Suprapubic skin (tissue), 4 donors: ENCODE results near the gene WWOX. TPM values are rescaled to one million over a fixed set of nuclear protein-coding genes. Genes with fewer than 3 reads are reported as not detected.

Experiments used
- DNase-seq, 2 donors: peaks; one replicate each; pipeline ENCODE4 v3.0.0-alpha.2; 2019; ENCODE audit warnings: low spot score in 2 of 2
- H3K27ac ChIP-seq: fragments of 200-600 bp; sonication (generic); one replicate; pipeline ENCODE4 v1.5.1; 2019
- H3K27me3 ChIP-seq: fragments of 200-600 bp; sonication (generic); one replicate; pipeline ENCODE4 v1.5.1; 2019
- H3K36me3 ChIP-seq: fragments of 200-600 bp; sonication (generic); one replicate; pipeline ENCODE4 v1.5.1; 2019
- H3K4me1 ChIP-seq: fragments of 200-600 bp; sonication (generic); one replicate; pipeline ENCODE4 v1.5.1; 2019
- H3K4me3 ChIP-seq: fragments of 200-600 bp; sonication (generic); one replicate; pipeline ENCODE4 v1.5.1; 2019; ENCODE audit warnings: mild to moderate bottlenecking
- H3K9me3 ChIP-seq: fragments of 200-600 bp; sonication (generic); one replicate; pipeline ENCODE4 v1.5.1; 2019
- EP300 ChIP-seq: sonication (generic); formaldehyde crosslinking; IDR thresholded peaks from one replicate; pipeline ENCODE4 v1.6.1; 2017; ENCODE audit warnings: antibody characterized with exemption
- POLR2A ChIP-seq, 2 donors: fragments of 450-650 bp; IDR thresholded peaks; one replicate each; pipeline ENCODE4 v1.6.1; 2017; ENCODE audit warnings: antibody characterized with exemption in 2 of 2, mild to moderate bottlenecking in 2 of 2, moderate library complexity in 2 of 2
- POLR2AphosphoS5 ChIP-seq, 3 donors: sonication (generic); formaldehyde crosslinking; IDR thresholded peaks; one replicate each; pipeline ENCODE4 v1.6.1; 2017; ENCODE audit warnings: antibody characterized with exemption in 3 of 3
- WGBS: methylation state at CpG from one replicate; pipeline ENCODE4 v1.1.5; 2018; 5-methylcytosine and 5-hydroxymethylcytosine counted together
- total RNA-seq, 4 donors: library from RNA; depleted of rRNA; stranded (reverse); fragments of >200 nt; gene quantifications; one replicate each; pipeline ENCODE4 v1.1.0, GENCODE V29; 2016
- TF ChIP-seq, protein P1 (sequence below), 2 donors: fragments of 200-600 bp in 1 of 2; fragments of 450-650 bp in 1 of 2; sonication (generic) in 1 of 2; IDR thresholded peaks; one replicate each; pipeline ENCODE4 v1.5.1; 2016 to 2019; ENCODE audit warnings: antibody characterized with exemption in 2 of 2, mild to moderate bottlenecking in 1 of 2, moderate library complexity in 1 of 2

WWOX gene
- total RNA-seq, 4 donors from 2014 or later = 29.6 to 104 (median 47.3) TPM

DNA sequence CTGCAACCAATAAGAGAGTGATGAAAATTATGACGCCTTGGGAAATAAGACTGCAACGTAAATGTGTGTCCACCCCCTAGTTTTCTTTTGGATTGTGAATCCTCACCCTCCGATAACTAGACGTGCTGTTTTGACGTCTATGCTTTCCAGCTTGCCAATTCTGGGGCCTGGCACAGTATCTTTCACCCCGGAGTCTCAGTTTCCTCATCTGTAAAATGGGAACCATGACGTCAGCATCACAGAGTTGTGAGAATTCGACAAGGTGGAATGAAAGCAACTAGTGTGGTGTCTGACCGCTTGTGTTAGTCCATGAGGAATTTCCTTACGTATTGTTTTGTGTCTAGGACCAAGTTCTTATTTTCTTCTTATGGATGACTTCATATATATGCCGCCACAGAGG is 37.7 kb downstream of the WWOX start:
- WGBS = 98% methylated on average over 11 of the region's 11 CpGs
- H3K27ac ChIP-seq = no peak overlapping the region
- TF ChIP-seq EP300 (no peak), POLR2A (IDR thresholded peaks at IDR 0.05) (no peak), POLR2AphosphoS5 (IDR thresholded peaks at IDR 0.05) (no peak)
- TF ChIP-seq, protein P1, sequence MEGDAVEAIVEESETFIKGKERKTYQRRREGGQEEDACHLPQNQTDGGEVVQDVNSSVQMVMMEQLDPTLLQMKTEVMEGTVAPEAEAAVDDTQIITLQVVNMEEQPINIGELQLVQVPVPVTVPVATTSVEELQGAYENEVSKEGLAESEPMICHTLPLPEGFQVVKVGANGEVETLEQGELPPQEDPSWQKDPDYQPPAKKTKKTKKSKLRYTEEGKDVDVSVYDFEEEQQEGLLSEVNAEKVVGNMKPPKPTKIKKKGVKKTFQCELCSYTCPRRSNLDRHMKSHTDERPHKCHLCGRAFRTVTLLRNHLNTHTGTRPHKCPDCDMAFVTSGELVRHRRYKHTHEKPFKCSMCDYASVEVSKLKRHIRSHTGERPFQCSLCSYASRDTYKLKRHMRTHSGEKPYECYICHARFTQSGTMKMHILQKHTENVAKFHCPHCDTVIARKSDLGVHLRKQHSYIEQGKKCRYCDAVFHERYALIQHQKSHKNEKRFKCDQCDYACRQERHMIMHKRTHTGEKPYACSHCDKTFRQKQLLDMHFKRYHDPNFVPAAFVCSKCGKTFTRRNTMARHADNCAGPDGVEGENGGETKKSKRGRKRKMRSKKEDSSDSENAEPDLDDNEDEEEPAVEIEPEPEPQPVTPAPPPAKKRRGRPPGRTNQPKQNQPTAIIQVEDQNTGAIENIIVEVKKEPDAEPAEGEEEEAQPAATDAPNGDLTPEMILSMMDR (IDR thresholded peaks at IDR 0.05) = no peak

GRCh38 chr16:78137782-78138616 is 38.5 kb downstream of the WWOX start:
- no peak overlapping the region for H3K4me3 ChIP-seq
- no peaks in the 10 kb centered on the region for H3K4me1 ChIP-seq
- no peak for TF ChIP-seq POLR2A (IDR thresholded peaks at IDR 0.05)
- TF ChIP-seq POLR2AphosphoS5 (IDR thresholded peaks at IDR 0.05) = no peak
- TF ChIP-seq EP300 = no peak
- TF ChIP-seq, protein P1 (IDR thresholded peaks at IDR 0.05) = no peak
- WGBS = 88% methylated on average over 8 of the region's 8 CpGs
- H3K36me3 ChIP-seq = no peaks in the 10 kb centered on the region
- H3K27ac ChIP-seq = no peak overlapping the region
- no peaks in the 10 kb centered on the region for H3K9me3 ChIP-seq
- H3K27me3 ChIP-seq = no peaks in the 10 kb centered on the region
- no peak for DNase-seq

More for the DNA sequence above, 37.7 kb downstream of the WWOX start:
- no peak overlapping the region for H3K4me3 ChIP-seq
- H3K4me1 ChIP-seq = no peaks in the 10 kb centered on the region
- no peaks in the 10 kb centered on the region for H3K27me3 ChIP-seq
- no peaks in the 10 kb centered on the region for H3K36me3 ChIP-seq
- no peak for DNase-seq
- no peaks in the 10 kb centered on the region for H3K9me3 ChIP-seq

GRCh38 chr16:78140818-78141466 is 41.5 kb downstream of the WWOX start:
- no peaks in the 10 kb centered on the region for H3K9me3 ChIP-seq
- no peaks in the 10 kb centered on the region for H3K4me1 ChIP-seq
- no peak for DNase-seq
- H3K27me3 ChIP-seq = no peaks in the 10 kb centered on the region
- no peak for TF ChIP-seq POLR2A (IDR thresholded peaks at IDR 0.05)
- TF ChIP-seq POLR2AphosphoS5 (IDR thresholded peaks at IDR 0.05) = no peak
- no peak for TF ChIP-seq EP300
- TF ChIP-seq, protein P1 (IDR thresholded peaks at IDR 0.05) = no peak
- H3K27ac ChIP-seq = no peak overlapping the region
- WGBS = 93% methylated on average over 6 of the region's 6 CpGs
- H3K4me3 ChIP-seq = no peak overlapping the region
- no peaks in the 10 kb centered on the region for H3K36me3 ChIP-seq

- TF ChIP-seq POLR2AphosphoS5 (IDR thresholded peaks at IDR 0.05) (no peak), POLR2A (IDR thresholded peaks at IDR 0.05) (no peak), EP300 (no peak)
- TF ChIP-seq, protein P1 (IDR thresholded peaks at IDR 0.05) = no peak
- WGBS = 52% methylated on average over 1 of the region's 1 CpG
- DNase-seq = no peak
- H3K27me3 ChIP-seq = no peaks in the 10 kb centered on the region
- no peaks in the 10 kb centered on the region for H3K9me3 ChIP-seq
- H3K4me3 ChIP-seq = no peak overlapping the region
- no peaks in the 10 kb centered on the region for H3K4me1 ChIP-seq
- H3K36me3 ChIP-seq = no peaks in the 10 kb centered on the region
- no peak overlapping the region for H3K27ac ChIP-seq
Observed at GRCh38 chr16:78142788-78143187, 43.3 kb downstream of the WWOX start.

GRCh38 chr16:78146807-78147206 is 47.4 kb downstream of the WWOX start:
- no peak for DNase-seq
- Histone ChIP-seq H3K27ac (no peak overlapping the region), H3K9me3 (no peaks in the 10 kb centered on the region), H3K4me3 (no peak overlapping the region), H3K4me1 (no peaks in the 10 kb centered on the region), H3K36me3 (no peaks in the 10 kb centered on the region), H3K27me3 (no peaks in the 10 kb centered on the region)
- WGBS = 78% methylated on average over 5 of the region's 5 CpGs
- TF ChIP-seq POLR2A (IDR thresholded peaks at IDR 0.05) (no peak), POLR2AphosphoS5 (IDR thresholded peaks at IDR 0.05) (no peak), EP300 (no peak)
- TF ChIP-seq, protein P1 (IDR thresholded peaks at IDR 0.05) = no peak
